ENCODE results near the gene OR2M3.
A peak's percentile ranks its signal among the peaks of the same experiment; 100 is the strongest.
"Not testable (repeated sequence)": the region's sequence is repeated elsewhere in the genome, so short reads cannot be mapped to it uniquely, and the experiment has no call there.

Gene OR2M3

GRCh38 chr1:248196965-248197364 is at the start of gene OR2M3:
OR2M3 (plus strand) TSS chr1:248197265; CDS start chr1:248203068, 5,803 bp downstream.
- DNase-seq: no peak

- no peak for DNase-seq
These were observed 44.8 kb upstream of the OR2M3 start for GRCh38 chr1:248152056-248152827.

GRCh38 chr1:248155927-248156326 is 41.1 kb upstream of the OR2M3 start:
- DNase-seq: no peak

- no peak for DNase-seq
These were observed 38.3 kb upstream of the OR2M3 start for GRCh38 chr1:248158758-248159157.

GRCh38 chr1:248164031-248164430 is 33.0 kb upstream of the OR2M3 start:
- no peak for DNase-seq

GRCh38 chr1:248165186-248165585 is 31.9 kb upstream of the OR2M3 start:
- no peak for DNase-seq

- no peak for DNase-seq
These were observed 22.5 kb upstream of the OR2M3 start, which contains the start of gene OR2M2 for GRCh38 chr1:248174521-248174920. OR2M2 (plus strand) TSS chr1:248174821; CDS start chr1:248179986, 5,165 bp downstream.

- DNase-seq: no peak
These were observed 13.1 kb upstream of the OR2M3 start for GRCh38 chr1:248183996-248184395.

- no peak for DNase-seq
These were observed 9.7 kb upstream of the OR2M3 start for GRCh38 chr1:248187363-248187762.

- DNase-seq: no peak
These were observed 8.0 kb upstream of the OR2M3 start for GRCh38 chr1:248189026-248189425.

GRCh38 chr1:248194117-248194516 is 2.9 kb upstream of the OR2M3 start:
- no peak for DNase-seq

GRCh38 chr1:248215880-248216279 is 18.8 kb downstream of the OR2M3 start:
- DNase-seq: no peak

GRCh38 chr1:248225537-248225936 is 28.5 kb downstream of the OR2M3 start:
- no peak for DNase-seq

- no peak for DNase-seq
These were observed 32.4 kb downstream of the OR2M3 start for GRCh38 chr1:248229360-248229908.

- no peak for DNase-seq
These were observed 34.1 kb downstream of the OR2M3 start, which contains the start of gene OR2M4 for GRCh38 chr1:248231117-248231516. OR2M4 (plus strand) TSS chr1:248231417; CDS start chr1:248238929, 7,512 bp downstream.

- DNase-seq: no peak
These were observed 42.4 kb downstream of the OR2M3 start for GRCh38 chr1:248239478-248239877.

GRCh38 chr1:248243204-248243603 is 46.1 kb downstream of the OR2M3 start:
- DNase-seq: peak; percentile 27 to 29

- DNase-seq: not testable (repeated sequence)
These were observed 62.2 kb downstream of the OR2M3 start for GRCh38 chr1:248259309-248259708.

Measured in hippocampal formation (tissue), 2 donors.